Embryonic facial prominence (tissue), 1 donor: Measurements from ENCODE around the gene TXN.

Experiments
- DNase-seq: peaks from one replicate; pipeline ENCODE4 v3.0.0-alpha.2; 2016; ENCODE audit errors: extremely low spot score

Gene TXN

GRCh38 chr9:110256380-110257096, at the start of gene TXN:
Gene TXN, minus strand, starts transcription at chr9:110256507. Its CDS starts 72 bp downstream, at chr9:110256435.
- peak; percentile 76 for DNase-seq

GRCh38 chr9:110303133-110303532, 46.8 kb upstream of the TXN start:
- no peak for DNase-seq

GRCh38 chr9:110298043-110298605, 41.8 kb upstream of the TXN start:
- DNase-seq: no peak

GRCh38 chr9:110293248-110293647, 36.9 kb upstream of the TXN start:
- DNase-seq: no peak

GRCh38 chr9:110291921-110292557, 35.7 kb upstream of the TXN start:
- no peak for DNase-seq

- DNase-seq: no peak
Observed at GRCh38 chr9:110290001-110290400, 33.7 kb upstream of the TXN start.

GRCh38 chr9:110288503-110288902, 32.2 kb upstream of the TXN start:
- no peak for DNase-seq

GRCh38 chr9:110287289-110287680, 31.0 kb upstream of the TXN start:
- no peak for DNase-seq

- DNase-seq: no peak
Observed at GRCh38 chr9:110284211-110284844, 28.0 kb upstream of the TXN start.

- no peak for DNase-seq
Observed at GRCh38 chr9:110283751-110284150, 27.4 kb upstream of the TXN start.

GRCh38 chr9:110282739-110283081, 26.4 kb upstream of the TXN start:
- DNase-seq: no peak

GRCh38 chr9:110282018-110282738, 25.9 kb upstream of the TXN start:
- no peak for DNase-seq

- no peak for DNase-seq
Observed at GRCh38 chr9:110278080-110278707, 21.9 kb upstream of the TXN start.

GRCh38 chr9:110276781-110277180, 20.5 kb upstream of the TXN start:
- no peak for DNase-seq

- no peak for DNase-seq
Observed at GRCh38 chr9:110270211-110270995, 14.1 kb upstream of the TXN start.

- DNase-seq: no peak
Observed at GRCh38 chr9:110266795-110267194, 10.5 kb upstream of the TXN start.

- no peak for DNase-seq
Observed at GRCh38 chr9:110261632-110262031, 5.3 kb upstream of the TXN start.

- DNase-seq: no peak
Observed at GRCh38 chr9:110260911-110261310, 4.6 kb upstream of the TXN start.

GRCh38 chr9:110259566-110259965, 3.3 kb upstream of the TXN start:
- no peak for DNase-seq

- DNase-seq: no peak
Observed at GRCh38 chr9:110258690-110259091, 2.4 kb upstream of the TXN start.

GRCh38 chr9:110257956-110258355, 1.6 kb upstream of the TXN start:
- no peak for DNase-seq
